HG03457 (cell line): ENCODE data around the gene PDE6C.
"Not testable (repeated sequence)": the region's sequence is repeated elsewhere in the genome, so short reads cannot be mapped to it uniquely, and the experiment has no call there.

Source experiments
- ATAC-seq: cut with Tn5 transposase; IDR thresholded peaks from one replicate; pipeline ENCODE4 v1.9.1; 2021; ENCODE audit warnings: moderate number of reproducible peaks; ENCODE audit not compliant: unreplicated experiment

The PDE6C gene

DNA sequence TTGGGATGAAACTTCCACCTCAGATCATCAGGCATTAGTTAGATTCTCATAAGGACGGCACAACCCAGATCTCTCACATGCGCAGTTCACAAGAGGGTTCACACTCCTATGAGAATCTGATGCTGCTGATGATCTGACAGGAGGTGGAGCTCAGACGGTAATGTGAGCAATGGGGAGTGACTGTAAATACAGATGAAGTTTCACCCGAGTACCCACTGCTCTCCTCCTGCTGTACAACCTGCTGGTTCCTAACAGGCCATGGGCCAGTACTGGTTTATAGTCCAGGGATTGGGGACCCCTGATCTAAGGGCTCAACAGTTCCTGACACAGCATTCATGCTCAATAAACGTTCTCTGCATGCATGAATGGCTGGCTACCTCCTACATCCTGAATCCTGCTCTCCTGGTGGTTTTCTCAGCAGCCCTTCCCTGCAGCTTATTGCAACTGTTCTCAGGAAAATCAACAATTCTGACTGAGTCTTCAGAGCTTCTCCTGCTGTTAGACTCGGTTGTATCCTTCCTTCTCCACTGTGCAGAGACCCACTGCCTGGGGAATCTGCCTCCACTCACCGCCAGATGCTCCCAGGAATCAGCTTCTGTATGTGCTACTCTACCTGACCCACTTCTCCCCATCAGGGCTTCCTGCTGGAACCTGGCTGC, 17.4 kb downstream of the PDE6C start:
- no peak for ATAC-seq

DNA sequence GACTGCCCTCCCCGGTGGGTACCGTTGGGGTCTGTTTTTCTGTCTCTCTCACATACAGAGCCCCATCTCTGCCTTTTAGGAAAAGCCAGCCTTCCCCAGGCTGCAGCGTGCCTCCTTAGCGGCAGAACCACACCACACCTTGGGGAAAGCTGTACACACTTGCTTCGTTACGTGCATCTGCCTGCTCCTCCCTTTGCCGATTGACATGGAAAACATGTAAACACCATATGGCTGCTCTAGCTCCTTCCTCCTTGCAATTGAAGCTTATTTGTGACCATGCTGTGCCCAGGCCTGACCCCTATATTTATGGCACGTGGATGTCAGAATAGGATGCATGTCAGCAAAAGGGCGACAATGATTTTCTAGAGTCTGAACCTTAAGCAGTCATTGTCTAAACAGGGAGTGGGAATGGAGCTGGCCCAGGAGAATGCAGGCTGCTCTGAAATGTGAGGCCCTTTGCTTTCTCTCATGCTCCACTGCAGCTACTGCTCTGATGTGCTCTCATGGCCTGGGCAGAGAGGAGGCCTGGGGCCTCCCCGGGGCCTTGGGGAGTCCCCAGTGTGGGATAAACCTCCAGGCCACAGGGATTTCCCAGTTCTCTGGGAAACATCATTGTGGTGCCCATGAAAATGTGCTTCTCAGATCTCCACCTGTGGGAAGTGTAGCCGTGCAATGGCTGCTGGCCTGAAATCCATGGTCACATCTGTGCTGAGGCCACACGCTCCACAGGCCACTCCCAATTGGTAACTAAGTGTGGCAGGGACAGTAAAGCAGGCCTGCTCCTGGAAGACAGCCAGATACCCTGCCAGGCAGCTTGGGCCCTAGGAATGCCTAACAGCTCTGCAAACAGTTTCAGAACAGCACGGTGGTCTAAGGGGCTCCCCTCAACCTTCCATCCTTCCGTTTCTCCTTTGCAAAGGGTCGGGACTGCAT, 18.6 kb downstream of the PDE6C start:
- ATAC-seq: no peak

DNA sequence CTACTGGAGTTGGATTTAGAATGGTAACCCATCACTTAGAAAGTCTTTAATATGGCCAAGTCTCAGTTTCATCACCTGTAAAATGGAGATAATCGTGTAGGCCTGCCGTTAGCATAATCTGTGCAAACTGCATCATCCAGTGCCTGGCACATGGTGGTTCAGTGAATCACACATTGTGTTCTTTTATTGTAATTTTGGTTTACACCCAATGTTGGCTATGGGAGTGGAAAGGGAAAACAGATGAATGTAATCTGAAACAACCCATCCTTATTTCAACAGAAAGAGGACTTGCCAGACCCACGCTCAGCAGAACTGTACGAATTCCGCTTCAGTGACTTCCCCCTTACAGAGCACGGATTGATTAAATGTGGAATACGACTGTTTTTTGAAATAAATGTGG, 27.5 kb downstream of the PDE6C start:
- ATAC-seq: no peak

DNA sequence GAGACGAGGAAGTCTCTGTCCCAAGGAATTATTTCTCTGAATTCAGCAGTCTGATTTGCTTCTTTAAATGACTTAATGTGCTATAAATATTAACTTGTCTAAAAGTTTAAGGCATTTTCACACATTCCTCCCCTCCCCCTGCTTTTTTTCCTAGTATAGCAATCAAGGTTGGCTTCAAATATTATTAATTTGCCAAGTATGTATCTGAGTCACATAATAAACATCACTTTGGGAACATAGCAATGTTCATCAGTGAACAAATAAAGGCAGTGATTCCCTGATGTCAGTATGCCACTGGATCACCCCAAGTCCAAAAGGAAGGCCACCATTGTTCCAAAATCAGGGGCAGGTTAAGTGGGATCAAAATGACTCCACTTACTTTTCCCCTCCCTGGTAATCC, 40.5 kb downstream of the PDE6C start:
- no peak for ATAC-seq

DNA sequence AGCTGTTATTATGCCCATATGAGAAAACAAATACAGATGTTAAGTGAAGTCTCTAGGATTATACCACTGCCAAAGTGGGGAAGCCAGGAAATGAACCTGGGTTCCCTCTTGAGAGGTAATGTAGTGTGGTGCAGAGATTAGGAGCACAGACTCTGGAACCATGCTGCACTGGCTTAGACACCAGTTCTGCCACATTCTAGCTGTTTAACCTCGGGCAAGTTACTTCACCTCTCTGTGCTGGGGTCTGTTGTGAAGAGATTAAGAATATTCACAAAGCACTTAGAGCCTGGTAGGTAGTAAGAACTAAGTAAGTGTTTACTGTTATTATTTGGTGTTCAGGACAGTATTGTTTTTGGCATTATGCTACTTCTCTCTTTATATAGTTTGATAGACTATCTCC, 41.9 kb downstream of the PDE6C start:
- no peak for ATAC-seq

DNA sequence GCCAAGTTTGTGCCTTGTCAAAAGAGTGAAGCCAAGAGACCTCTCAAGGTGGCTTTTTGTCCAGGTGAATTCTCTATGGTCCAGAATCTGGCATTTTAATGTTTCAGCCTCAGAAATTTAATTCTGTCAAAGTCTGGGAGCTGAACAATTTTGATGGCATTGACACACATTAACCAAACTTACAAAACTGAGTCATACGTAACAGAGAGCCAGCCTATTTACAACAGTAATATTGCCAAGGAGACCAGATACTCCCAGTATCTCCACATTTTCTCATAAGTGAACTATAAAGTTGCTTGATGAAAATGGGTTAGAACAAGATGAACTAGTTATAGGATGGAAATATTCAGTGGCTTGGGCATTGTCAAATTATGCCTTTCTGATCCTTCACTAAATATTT, 43.8 kb downstream of the PDE6C start:
- no peak for ATAC-seq

DNA sequence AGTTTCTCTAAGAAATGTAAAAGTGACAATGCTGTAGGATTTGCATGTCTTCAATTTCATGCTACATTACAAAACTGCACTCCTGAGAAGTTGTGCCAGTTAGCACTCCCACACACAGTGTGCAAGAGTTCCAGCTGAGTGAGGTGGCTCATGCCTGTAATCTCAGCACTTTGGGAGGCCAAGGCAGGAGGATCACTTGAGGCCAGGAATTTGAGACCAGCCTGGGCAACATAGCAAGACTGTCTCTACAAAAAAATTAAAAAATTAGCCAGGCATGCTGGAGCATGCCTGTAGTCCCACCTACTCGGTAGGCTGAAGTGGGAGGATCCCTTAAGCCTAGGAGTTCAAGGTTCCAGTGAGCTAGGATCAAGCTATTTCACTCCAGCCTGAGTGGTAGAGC, 45.4 kb downstream of the PDE6C start:
- ATAC-seq: no peak

DNA sequence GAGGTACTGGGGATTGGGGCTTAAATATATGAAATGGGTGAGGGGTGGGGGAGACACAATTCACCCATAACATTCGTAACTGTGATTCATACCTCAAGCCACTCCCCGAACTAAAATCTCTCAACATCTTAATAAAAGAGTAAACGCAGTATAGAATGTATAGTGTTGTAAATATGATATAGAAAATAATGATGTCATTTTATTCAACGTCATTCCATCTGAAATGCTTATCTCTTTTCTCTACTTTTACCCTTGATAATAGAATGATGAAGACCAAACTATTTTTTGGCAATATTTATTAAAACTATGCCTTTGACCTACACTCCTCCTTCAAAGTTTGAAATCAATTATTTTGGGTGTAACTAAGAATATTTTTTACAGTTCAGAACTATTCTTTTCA, 53.7 kb downstream of the PDE6C start:
- ATAC-seq: no peak

DNA sequence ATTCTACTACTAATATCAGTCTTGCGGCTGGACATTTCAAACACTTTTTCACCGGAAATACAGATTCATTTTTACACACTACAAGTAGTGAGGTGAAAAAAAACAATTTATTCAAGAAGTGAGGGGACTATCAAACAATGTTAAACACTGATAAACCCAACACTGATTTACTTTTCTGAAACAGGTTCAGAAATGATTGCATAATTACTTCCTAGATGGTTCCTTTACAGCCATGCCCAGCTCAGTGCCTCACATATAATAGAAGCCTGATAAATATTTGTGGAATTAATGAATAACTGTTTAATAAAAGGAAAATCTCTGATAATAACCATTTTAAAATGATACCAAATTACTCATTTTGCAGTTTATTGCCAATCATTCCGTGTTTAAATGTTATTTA, 55.5 kb downstream of the PDE6C start:
- no peak for ATAC-seq

DNA sequence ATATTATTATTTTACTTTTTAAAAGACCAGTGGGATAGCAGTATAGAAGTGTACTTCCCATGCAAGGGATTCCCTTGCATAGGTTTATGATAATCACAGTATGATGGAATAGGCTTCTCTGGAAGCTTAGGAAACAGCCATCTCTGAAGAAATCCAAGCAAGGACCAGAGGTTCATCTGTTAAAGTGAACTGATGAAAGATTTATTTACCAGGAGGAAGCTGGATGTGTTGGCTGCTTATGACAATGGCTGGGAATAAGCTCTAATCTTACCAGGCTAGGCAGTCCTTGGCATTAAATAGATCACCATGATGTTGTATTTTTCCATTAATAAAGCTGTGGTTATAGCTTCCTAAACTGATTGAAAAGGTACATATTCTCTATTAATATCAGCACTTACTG, 58.0 kb downstream of the PDE6C start:
- ATAC-seq: no peak

DNA sequence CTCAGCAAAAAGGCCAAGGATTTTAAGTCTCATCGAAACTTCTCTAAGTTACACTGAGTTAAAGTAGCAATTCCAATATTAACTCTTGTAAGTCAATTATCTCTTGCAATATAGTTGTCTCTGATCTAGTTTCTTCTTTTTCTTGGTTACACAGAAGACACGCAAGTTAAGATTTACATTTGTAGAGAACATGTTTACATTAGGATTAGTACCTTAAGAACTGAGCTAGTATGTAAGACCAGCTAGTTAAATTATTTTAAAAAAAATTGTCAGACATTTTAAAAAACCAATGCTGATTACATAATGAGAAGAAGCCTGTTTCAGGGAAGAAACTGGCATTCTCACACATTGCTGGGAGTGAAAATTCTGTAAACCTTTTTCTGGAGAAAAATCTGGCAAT, 58.7 kb downstream of the PDE6C start:
- no peak for ATAC-seq

DNA sequence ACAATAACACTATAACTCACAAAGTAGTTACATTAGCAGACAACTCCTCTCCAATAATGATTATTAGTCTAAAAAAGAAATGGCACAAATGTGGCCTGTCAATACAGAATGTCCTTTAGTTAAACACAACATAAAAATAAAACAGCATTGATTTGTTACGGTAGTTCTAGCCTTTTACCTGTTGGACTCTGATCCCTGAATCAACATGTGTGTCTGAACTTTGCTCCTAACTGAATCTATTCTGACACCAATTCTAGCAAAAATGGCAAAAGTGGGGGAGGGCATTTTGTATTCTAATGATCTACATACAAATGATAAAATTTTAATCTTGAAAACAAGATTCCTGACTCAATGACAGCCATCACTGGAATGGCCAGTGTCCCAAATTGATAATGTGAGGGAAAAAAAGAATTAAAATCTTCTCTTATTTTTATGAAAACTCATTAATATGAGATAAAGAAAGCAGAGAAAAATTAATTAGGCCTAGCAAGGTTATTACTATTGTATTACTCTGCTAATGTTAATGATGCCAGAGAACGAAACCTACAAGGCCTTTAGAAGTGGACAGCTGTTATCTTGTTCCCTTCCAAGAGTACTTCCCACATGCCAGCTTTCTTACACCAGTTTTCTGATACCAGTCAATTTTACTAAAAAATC, 59.8 kb downstream of the PDE6C start:
- ATAC-seq: no peak

DNA sequence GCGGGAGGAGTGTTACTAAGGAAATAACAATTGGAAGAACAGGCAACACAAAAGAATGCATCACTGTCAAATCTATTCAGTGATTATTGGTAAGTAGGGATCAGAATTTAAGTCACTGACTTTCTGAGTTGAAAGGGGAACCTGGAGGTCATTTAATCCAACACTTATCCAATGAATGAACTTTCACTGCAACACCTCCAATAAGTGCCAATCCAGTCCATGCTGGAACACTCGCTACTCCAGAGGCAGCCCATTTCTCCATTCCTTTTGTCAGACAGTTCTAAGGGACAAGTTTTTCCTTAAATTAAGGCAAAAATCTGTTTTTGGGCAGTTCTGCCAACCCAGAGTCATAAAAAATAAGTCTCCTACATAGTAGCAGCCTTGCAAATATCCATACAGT, 60.6 kb downstream of the PDE6C start:
- no peak for ATAC-seq

DNA sequence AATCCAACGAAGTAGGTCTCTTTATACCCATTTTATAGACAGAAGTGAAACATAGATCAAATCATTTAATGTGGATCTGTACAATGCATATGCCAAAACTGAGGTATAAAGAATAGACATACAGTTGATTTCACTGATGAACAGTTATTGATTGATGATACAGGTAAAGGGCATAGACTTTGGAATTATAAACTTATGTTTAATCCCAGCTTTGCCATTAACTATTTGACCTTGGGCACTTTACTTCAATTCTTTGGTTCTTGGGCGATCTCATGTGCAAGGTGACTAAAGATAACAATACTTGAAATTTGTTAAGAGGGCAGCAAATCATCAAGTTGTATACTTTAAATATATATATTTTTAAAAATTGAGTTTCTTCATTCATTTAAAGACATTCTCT, 61.5 kb downstream of the PDE6C start:
- ATAC-seq: no peak

DNA sequence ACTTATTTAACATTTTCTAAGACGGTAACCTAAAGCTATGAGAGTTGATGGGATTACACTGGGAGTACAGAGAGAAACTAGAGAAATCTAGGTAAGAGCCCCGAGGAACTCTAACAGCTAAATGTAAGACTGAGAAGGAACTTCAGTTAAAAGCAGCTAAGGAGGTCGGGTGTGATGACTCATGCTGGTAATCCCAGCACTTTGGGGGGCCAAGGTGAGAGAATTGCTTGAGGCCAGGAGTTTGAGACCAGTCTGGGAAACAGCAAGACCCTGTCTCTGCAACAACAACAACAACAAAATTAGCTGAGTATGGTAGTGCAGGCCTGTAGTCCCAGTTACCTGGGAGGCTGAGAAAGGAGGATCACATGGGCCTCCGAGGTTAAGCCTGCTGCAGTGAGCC, 66.0 kb downstream of the PDE6C start:
- ATAC-seq: no peak

DNA sequence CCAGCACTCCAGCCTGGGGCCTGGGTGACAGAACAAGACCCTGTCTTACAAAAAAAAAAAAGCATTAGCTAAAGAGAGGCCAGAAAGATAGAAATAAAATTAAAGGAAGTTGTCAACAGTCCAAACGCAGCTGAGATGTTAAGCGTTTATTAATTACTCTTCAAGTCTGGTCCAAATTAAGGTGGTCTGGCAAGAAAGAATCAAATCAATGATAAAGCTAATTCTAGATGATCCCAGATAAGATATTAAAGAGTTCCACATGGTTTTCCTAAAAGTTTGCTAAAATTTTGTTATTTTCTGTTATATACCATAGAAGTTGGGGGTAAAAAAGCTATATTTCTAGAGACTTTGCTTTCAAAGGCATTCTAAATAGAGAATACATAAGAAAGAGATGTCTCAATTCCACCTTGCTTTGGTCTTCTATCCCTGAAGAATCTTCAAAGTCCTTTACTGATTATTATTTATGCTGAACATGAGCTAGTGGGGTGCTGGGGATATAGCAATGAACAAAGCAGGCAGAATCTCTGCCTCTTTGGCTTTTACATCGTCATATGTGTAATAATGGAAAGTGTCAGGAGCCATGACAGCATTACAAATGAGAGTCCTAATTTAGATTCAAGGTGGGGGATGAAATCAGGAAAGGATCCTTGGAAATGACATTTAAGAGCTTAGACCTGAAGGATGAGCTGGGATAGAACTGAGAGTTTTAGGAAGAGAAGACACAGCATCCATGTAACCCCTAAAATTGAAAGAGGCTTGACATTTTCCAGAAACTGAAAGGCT, 66.7 kb downstream of the PDE6C start:
- ATAC-seq: no peak

DNA sequence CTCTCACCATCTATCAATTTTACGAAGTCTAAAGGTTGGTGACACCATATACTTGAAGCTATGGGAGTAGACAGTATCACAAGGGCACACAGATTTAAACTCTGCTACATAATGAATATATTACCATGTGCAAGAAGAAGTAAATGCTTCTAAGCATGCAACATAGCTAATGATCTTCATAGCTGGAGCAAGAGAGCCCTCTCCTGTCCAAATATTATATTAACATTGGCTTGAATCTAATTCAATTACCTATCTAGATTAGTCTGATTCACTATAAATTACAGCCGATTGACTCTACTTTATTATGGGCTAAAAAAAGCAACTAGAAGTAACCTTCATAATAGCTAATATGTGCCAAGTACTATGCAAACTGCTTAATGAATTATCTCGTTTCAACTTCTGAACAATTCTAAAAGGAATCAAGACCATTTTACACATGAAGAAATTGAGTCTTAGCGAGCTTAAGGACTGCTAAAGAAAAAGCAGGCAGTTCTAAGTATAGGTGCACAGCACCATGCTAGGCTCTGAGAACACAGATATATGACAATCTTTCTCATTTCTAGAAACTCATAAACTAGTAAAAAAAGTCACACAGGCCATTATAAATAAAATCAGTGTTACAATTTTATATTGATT, 68.2 kb downstream of the PDE6C start:
- no peak for ATAC-seq

DNA sequence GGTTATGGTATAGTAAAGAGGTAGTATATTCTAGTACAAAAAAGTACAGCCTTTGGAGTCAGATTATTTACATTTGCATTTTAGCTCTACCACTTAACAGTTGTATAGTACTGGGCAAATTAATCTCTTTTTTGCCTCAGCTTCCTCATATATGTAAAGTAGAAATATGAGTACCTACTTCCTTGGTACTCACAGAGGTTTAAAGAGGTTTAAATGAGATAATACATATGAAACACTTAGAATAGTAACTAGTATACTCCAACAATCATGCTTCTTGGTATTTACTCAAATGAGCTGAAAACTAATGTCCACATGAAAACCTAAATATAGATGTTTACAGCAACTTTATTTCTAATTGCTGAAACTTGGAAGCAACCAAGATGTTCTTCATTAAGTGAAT, 75.4 kb downstream of the PDE6C start:
- no peak for ATAC-seq

DNA sequence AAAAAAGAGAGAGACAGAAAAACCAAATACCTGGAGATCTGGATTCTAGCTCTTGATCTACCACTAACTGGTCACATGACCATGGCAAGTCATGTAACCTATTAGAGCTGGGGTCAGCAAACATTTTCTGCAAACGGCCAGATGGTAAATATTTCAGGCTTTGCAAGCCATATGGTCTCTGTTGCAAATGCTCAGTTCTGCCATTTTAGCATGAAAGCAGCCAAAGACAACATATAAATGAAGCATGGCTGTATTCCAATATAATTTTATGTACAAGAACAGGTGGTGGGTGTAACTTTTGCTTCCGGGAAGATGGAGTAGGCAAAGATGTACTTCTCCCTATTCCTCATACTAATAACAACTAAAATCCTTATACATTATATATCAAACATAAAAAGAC, 83.4 kb downstream of the PDE6C start:
- ATAC-seq: no peak

DNA sequence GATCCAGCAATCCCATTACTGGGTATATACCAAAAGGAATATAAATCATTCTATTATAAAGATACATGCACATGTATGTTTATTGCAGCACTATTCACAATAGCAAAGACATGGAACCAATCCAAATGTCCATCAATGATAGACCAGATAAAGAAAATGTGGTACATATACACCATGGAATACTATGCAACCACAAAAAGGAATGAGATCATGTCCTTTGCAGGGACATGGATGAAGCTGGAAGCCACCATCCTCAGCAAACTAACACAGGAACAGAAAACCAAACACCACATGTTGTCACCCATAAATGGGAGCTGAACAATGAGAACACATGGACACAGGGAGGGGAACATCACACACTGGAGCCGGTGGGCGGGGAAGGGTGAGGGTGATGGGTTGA, 84.2 kb downstream of the PDE6C start:
- not testable (repeated sequence) for ATAC-seq

DNA sequence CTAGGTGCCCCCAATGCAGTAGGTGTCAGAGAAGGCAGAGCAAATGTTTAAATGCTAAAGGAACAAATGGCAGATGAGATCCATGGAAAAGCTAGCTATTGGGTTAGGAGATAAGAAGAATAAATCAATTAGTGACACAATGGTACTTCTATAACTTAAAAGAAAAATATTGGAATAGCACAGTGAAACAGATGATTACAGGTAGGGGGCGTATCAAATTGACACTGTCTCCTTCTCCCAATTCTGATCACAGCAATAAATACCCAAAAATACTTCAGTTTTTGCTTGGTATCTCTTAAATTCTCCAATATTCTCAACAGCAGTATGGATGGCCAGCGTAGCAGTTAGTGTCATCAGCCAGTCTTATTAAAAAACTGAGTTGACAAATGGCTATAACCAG, 84.9 kb downstream of the PDE6C start:
- no peak for ATAC-seq
